NCI-H2196 (cell line): ENCODE results near the gene EPOP.
"Not testable (repeated sequence)": the region's sequence is repeated elsewhere in the genome, so short reads cannot be mapped to it uniquely, and the experiment has no call there.

Experiments
- DNase-seq: peaks from one replicate; lab custom pipeline; 2025; ENCODE audit not compliant: unreplicated experiment; lab: John Stamatoyannopoulos, UW

EPOP gene

GRCh38 chr17:38653679-38654078 lies 21.1 kb downstream of the EPOP start:
- no peak for DNase-seq

- no peak for DNase-seq
Observed at GRCh38 chr17:38653230-38653629, 21.5 kb downstream of the EPOP start.

DNA sequence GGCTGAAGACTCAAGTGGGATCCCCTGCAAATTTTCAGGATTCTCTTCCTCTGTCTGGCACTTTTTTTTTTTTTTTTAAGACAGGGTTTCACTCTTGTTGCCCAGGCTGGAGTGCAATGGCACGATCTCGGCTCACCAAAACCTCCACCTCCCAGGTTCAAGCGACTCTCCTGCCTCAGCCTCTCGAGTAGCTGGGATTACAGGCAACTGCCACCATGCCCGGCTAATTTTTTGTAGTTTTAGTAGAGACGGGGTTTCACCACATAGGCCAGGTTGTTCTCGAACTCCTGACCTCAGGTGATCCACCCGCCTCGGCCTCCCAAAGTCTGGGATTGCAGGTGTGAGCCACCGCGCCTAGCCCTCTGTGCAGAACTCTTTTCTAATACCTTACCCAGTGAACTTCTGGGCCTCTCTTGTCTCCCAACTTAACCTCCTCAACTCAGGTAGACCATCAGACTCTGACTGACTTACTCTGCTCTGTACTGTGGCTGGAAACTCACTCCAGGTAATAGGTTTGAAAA lies 24.0 kb downstream of the EPOP start:
- not testable (repeated sequence) for DNase-seq

GRCh38 chr17:38637951-38638350 lies 36.8 kb downstream of the EPOP start:
- no peak for DNase-seq

DNA sequence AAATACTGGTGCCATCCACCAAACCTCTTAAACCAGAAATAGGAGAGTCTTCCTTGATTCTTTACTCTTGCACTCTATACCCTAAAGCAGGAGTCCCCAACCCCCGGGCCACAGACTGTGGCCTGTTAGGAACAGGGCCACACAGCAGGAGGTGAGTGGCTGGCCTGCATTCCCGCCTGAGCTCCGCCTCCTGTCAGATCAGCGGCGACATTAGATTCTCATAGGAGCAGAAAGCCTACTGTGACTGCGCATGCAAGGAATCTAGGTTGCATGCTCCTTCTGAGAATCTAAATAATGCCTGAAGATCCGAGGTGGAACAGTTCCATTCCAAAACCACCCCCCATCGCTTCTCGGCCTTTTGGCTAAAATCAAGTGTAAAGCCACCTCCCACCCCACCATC lies 38.7 kb downstream of the EPOP start:
- no peak for DNase-seq

GRCh38 chr17:38632334-38632733 lies 42.4 kb downstream of the EPOP start:
- no peak for DNase-seq

- peak; percentile 2 for DNase-seq
Observed at GRCh38 chr17:38628441-38628840, 46.3 kb downstream of the EPOP start.

DNA sequence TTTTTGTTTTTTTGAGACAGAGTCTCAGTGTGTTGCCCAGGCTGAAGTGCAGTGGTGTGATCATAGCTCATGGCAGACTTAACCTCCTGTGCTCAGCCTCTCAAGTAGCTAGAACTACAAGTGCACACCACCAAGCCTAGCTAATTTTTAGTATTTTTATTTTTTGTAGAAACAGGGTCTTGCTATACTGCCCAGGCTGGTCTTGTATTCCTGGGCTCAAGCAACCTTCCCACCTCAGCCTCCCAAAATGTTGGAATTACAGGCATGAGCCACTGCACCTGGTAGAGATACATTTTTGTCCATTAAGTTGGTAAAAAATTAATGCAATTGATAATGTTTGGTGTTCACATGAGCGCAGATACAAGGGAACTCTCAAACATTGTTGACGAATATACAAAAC lies 46.8 kb downstream of the EPOP start:
- DNase-seq = no peak

DNA sequence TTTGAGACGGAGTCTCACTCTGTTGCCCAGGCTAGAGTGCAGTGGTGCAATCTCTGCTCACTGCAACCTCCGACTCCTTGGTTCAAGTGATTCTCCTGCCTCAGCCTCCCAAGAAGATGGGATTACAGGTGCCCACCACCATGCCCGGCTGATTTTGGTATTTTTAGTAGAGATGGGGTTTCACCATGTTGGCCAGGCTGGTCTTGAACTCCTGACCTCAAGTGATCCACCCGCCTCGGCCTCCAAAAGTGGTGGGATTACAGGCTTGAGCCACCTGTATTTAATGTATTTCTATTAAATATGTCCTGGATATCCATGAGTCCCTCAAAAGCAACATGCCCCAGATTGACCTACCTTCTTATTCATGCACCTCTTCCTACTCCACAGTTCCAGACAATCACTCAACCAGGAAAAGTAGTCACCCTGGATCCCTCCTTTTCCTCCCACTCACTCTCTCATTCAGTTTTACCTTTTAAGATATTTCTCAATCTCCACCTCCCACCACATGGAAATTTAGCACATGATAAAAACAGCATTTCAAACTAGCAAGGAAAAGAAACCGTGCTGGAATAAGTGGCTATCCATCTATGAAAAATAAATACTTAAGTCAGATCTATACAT lies 48.0 kb downstream of the EPOP start:
- DNase-seq = not testable (repeated sequence)

DNA sequence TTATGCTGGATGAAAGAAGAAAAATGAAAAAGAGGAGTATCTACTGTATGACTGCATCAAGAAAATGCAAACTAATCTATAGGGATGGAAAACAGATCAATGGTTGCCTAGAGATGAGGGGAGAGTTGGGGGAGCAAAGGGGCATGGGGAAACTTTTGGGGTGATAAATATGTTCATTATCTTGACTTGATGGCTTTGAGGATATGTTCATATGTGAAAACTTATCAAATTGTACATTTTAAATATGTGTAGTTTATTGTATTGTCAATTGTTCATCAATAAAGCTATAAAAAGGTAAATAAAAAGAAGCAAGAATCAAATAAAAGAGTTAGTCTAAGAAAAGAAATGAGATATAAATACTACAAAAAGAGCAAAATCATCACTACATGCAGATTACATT lies 49.3 kb downstream of the EPOP start:
- DNase-seq = no peak

DNA sequence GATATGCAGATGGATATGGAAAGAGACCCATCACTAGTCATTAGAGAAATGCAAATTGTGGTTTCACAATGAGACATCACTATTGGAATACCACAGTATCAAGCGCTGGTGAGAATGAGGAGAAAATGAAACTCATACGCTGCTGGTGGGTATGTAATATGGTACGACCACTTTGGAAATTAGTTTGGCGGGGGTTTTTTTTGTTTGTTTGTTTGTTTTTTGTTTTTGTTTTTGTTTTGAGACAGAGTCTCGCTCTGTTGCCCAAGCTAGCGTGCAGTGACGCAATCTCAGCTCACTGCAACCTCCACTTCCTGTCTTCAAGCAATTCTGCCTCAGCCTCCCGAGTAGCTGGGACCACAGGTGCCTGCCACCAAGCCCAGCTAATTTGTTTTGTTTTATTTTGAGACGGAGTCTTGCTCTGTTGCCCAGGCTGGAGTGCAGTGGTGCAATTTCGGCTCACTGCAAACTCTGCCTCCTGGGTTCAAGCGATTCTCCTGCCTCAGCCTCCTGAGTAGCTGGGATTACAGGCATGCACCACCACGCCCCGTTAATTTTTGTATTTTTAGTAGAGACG lies 49.9 kb downstream of the EPOP start:
- not testable (repeated sequence) for DNase-seq
